A549 (cell line): ENCODE results near the gene MMP14. TPM values are rescaled to one million over a fixed set of nuclear protein-coding genes. Genes with fewer than 3 reads are reported as not detected.

Experiments
- ATAC-seq, 2 experiments: fragments of 200-7000 bp in 1 of 2; fragments of >200 bp in 1 of 2; cut with Nextera tagmentation in 1 of 2; cut with Tn5 transposase in 1 of 2; 3 replicates each; pipeline versions ENCODE4 v1.8.0 to v1.9.1; 2018 to 2020; ENCODE audit warnings: mild to moderate bottlenecking in 1 of 2, moderate library complexity in 1 of 2
- CTCF ChIA-PET: fragments of 300-600 bp; sonication (Branson Sonifier 250); formaldehyde crosslinking; extraction: SDS; loops from one replicate; lab custom pipeline; 2021; ENCODE audit warnings: antibody characterized with exemption, inconsistent platforms; lab: Yijun Ruan, JAX
- POLR2A ChIA-PET: fragments of 350-600 bp; formaldehyde crosslinking; extraction: SDS; loops from one replicate; lab custom pipeline; 2021; ENCODE audit warnings: antibody characterized with exemption, inconsistent platforms; lab: Yijun Ruan, JAX
- DNase-seq, 2 experiments: peaks; one replicate each; pipeline versions ENCODE4 v3.0.0 to v3.0.0-alpha.2; 2011 to 2016; ENCODE audit warnings: low read depth in 1 of 2, low spot score in 1 of 2
- FAIRE-seq: peaks from 2 replicates; lab custom pipeline; 2011; peaks lifted over from hg19 to GRCh38; lab: Jason Lieb, UNC
- H3K27ac ChIP-seq, 2 experiments: fragments of >200 bp; sonication (Bioruptor Twin); formaldehyde crosslinking; 3 replicates each; pipeline ENCODE4 v1.5.1; 2016 to 2017
- H3K4me1 ChIP-seq: fragments of >200 bp; sonication (Bioruptor Twin); formaldehyde crosslinking; 3 replicates; pipeline ENCODE4 v1.6.1; 2016
- H3K4me2 ChIP-seq: fragments of >200 bp; sonication (Bioruptor Twin); formaldehyde crosslinking; 3 replicates; pipeline ENCODE4 v1.6.1; 2016
- H3K4me3 ChIP-seq: fragments of >200 bp; sonication (Bioruptor Twin); formaldehyde crosslinking; 3 replicates; pipeline ENCODE4 v1.5.1; 2016
- H3K9me3 ChIP-seq: fragments of >200 bp; sonication (Bioruptor Twin); formaldehyde crosslinking; 3 replicates; pipeline ENCODE4 v1.6.1; 2016
- CHD4 ChIP-seq: fragments of 200-600 bp; sonication (generic); IDR thresholded peaks from 2 replicates; pipeline ENCODE4 v1.6.1; 2016; ENCODE audit warnings: antibody characterized with exemption, mild to moderate bottlenecking, borderline replicate concordance
- ESRRA ChIP-seq: fragments of 150-350 bp; IDR thresholded peaks from 2 replicates; pipeline ENCODE4 v1.6.1; 2014; ENCODE audit warnings: mild to moderate bottlenecking, low read length, borderline replicate concordance
- ZC3H11A ChIP-seq: fragments of 450-650 bp; IDR thresholded peaks from 2 replicates; pipeline ENCODE4 v1.6.1; 2014; ENCODE audit warnings: antibody characterized with exemption, mild to moderate bottlenecking
- ZNF302 ChIP-seq: fragments of 250-450 bp; sonication (Bioruptor Pico); IDR thresholded peaks from 2 replicates; pipeline ENCODE4 v1.9.0; 2021; ENCODE audit warnings: inconsistent platforms, mild to moderate bottlenecking, moderate library complexity
- WGBS: methylation state at CpG from one replicate; pipeline ENCODE4 v1.1.6; 2017; ENCODE audit errors: missing lambda C conversion rate; 5-methylcytosine and 5-hydroxymethylcytosine counted together
- polyA plus RNA-seq, 4 experiments: library from polyadenylated mRNA; depleted of rRNA in 3 of 4; stranded (reverse); fragments of >200 nt; fragmentation: RNase III in 1 of 4; extraction: RNeasy Plus Mini Kit Qiagen cat#74134 plus additional on column Dnase treatment in 1 of 4; gene quantifications; 2 replicates in 3 of 4; 3 replicates in 1 of 4; pipeline ENCODE4 v1.2.3, GENCODE V29; 2011 to 2017
- small RNA-seq, 6 experiments: library from RNA; depleted of rRNA; stranded (forward); fragments of <200 nt; gene quantifications; one replicate each; pipeline ENCODE3, GENCODE V24; 2012

Gene MMP14
- polyA plus RNA-seq, 2 of the 4 experiments (the other 2 are of a cell fraction) = 1.5 to 1.9 TPM

- CTCF ChIA-PET = interaction anchor here (0.6 to 16.6 kb wide), 10 partner anchors 16 to 342 kb away, joined by 3 to 368 read pairs (median 4); partner anchors contain the start of genes LRP10, OR6J1, PRMT5 and REM2
- POLR2A ChIA-PET = interaction anchor here (1.0 to 1.2 kb wide), 2 partner anchors 11 to 26 kb away, joined by 4 read pairs; partner anchors contain the start of gene LRP10
These were observed 61.0 kb downstream of the MMP14 start for GRCh38 chr14:22897357-22897756.

More at GRCh38 chr14:22897357-22897756, 61.0 kb downstream of the MMP14 start:
- TF ChIP-seq ZNF302 (no peak), ESRRA (no peak), ZC3H11A (no peak), CHD4 (no peak)
- TF ChIP-seq, all 56 proteins: peak for 0
- no peak overlapping the region for H3K4me2 ChIP-seq
- no peak overlapping the region for H3K27ac ChIP-seq
- no peak for FAIRE-seq
- no peak for ATAC-seq
- H3K4me3 ChIP-seq = no peak overlapping the region
- 83% methylated on average over 1 of the region's 1 CpG for WGBS
- peaks cover 17% of the 10 kb centered on the region for H3K4me1 ChIP-seq
- no peak for DNase-seq
- H3K9me3 ChIP-seq = no peaks in the 10 kb centered on the region

Small RNA genes within 50 kb of the gene (small RNA-seq; reads per million reads assigned to genes)
- gene RF00019 = 0 reads per million in 6 experiments

Other genes starting within 250 kb of the MMP14 start
- 458 and 474 TPM in 2 replicates for gene DAD1, start 247.4 kb upstream of the MMP14 start, polyA plus RNA-seq (2011; rRNA removed)
- gene DAD1, start 247.4 kb upstream of the MMP14 start, polyA plus RNA-seq (2017; fragmentation: RNase III; extraction: RNeasy Plus Mini Kit Qiagen cat#74134 plus additional on column Dnase treatment) = 314 to 317 TPM (median 317 TPM) in 3 replicates
- gene ABHD4, start 238.3 kb upstream of the MMP14 start, polyA plus RNA-seq (2011; rRNA removed) = 58.3 and 75.0 TPM in 2 replicates
- 63.4 to 70.7 TPM (median 66.5 TPM) in 3 replicates for gene ABHD4, start 238.3 kb upstream of the MMP14 start, polyA plus RNA-seq (2017; fragmentation: RNase III; extraction: RNeasy Plus Mini Kit Qiagen cat#74134 plus additional on column Dnase treatment)
- not detected in 2 replicates for gene OR6J1, start 192.2 kb upstream of the MMP14 start, polyA plus RNA-seq (2011; rRNA removed)
- not detected in 3 replicates for gene OR6J1, start 192.2 kb upstream of the MMP14 start, polyA plus RNA-seq (2017; fragmentation: RNase III; extraction: RNeasy Plus Mini Kit Qiagen cat#74134 plus additional on column Dnase treatment)
- 199 and 247 TPM in 2 replicates for gene OXA1L, start 69.9 kb upstream of the MMP14 start, polyA plus RNA-seq (2011; rRNA removed)
- 126 to 133 TPM (median 132 TPM) in 3 replicates for gene OXA1L, start 69.9 kb upstream of the MMP14 start, polyA plus RNA-seq (2017; fragmentation: RNase III; extraction: RNeasy Plus Mini Kit Qiagen cat#74134 plus additional on column Dnase treatment)
- 86.8 and 104 TPM in 2 replicates for gene SLC7A7, start 21.1 kb upstream of the MMP14 start, polyA plus RNA-seq (2011; rRNA removed)
- gene SLC7A7, start 21.1 kb upstream of the MMP14 start, polyA plus RNA-seq (2017; fragmentation: RNase III; extraction: RNeasy Plus Mini Kit Qiagen cat#74134 plus additional on column Dnase treatment) = 30.1 to 44.2 TPM (median 39.8 TPM) in 3 replicates
- gene MRPL52, start 6.7 kb upstream of the MMP14 start, polyA plus RNA-seq (2011; rRNA removed) = 113 and 116 TPM in 2 replicates
- gene MRPL52, start 6.7 kb upstream of the MMP14 start, polyA plus RNA-seq (2017; fragmentation: RNase III; extraction: RNeasy Plus Mini Kit Qiagen cat#74134 plus additional on column Dnase treatment) = 172 to 173 TPM (median 172 TPM) in 3 replicates
- gene LRP10, start 35.2 kb downstream of the MMP14 start, polyA plus RNA-seq (2011; rRNA removed) = 74.3 and 99.6 TPM in 2 replicates
- gene LRP10, start 35.2 kb downstream of the MMP14 start, polyA plus RNA-seq (2017; fragmentation: RNase III; extraction: RNeasy Plus Mini Kit Qiagen cat#74134 plus additional on column Dnase treatment) = 45.5 to 62.9 TPM (median 57.2 TPM) in 3 replicates
- 0.29 and 0.31 TPM in 2 replicates for gene REM2, start 46.6 kb downstream of the MMP14 start, polyA plus RNA-seq (2011; rRNA removed)
- gene REM2, start 46.6 kb downstream of the MMP14 start, polyA plus RNA-seq (2017; fragmentation: RNase III; extraction: RNeasy Plus Mini Kit Qiagen cat#74134 plus additional on column Dnase treatment) = 0.23 to 0.46 TPM (median 0.29 TPM) in 3 replicates
- 68.0 and 71.7 TPM in 2 replicates for gene RBM23, start 82.6 kb downstream of the MMP14 start, polyA plus RNA-seq (2011; rRNA removed)
- 64.2 to 66.5 TPM (median 65.8 TPM) in 3 replicates for gene RBM23, start 82.6 kb downstream of the MMP14 start, polyA plus RNA-seq (2017; fragmentation: RNase III; extraction: RNeasy Plus Mini Kit Qiagen cat#74134 plus additional on column Dnase treatment)
- gene PRMT5, start 92.8 kb downstream of the MMP14 start, polyA plus RNA-seq (2011; rRNA removed) = 214 and 299 TPM in 2 replicates
- 185 to 224 TPM (median 188 TPM) in 3 replicates for gene PRMT5, start 92.8 kb downstream of the MMP14 start, polyA plus RNA-seq (2017; fragmentation: RNase III; extraction: RNeasy Plus Mini Kit Qiagen cat#74134 plus additional on column Dnase treatment)
- gene HAUS4, start 120.5 kb downstream of the MMP14 start, polyA plus RNA-seq (2011; rRNA removed) = 69.3 and 76.0 TPM in 2 replicates
- 35.9 to 42.6 TPM (median 37.3 TPM) in 3 replicates for gene HAUS4, start 120.5 kb downstream of the MMP14 start, polyA plus RNA-seq (2017; fragmentation: RNase III; extraction: RNeasy Plus Mini Kit Qiagen cat#74134 plus additional on column Dnase treatment)
- 98.0 and 152 TPM in 2 replicates for gene AJUBA, start 146.0 kb downstream of the MMP14 start, polyA plus RNA-seq (2011; rRNA removed)
- 53.4 to 68.0 TPM (median 59.0 TPM) in 3 replicates for gene AJUBA, start 146.0 kb downstream of the MMP14 start, polyA plus RNA-seq (2017; fragmentation: RNase III; extraction: RNeasy Plus Mini Kit Qiagen cat#74134 plus additional on column Dnase treatment)
- gene C14orf93, start 173.6 kb downstream of the MMP14 start, polyA plus RNA-seq (2011; rRNA removed) = 9.7 and 10.1 TPM in 2 replicates
- 5.6 to 6.8 TPM (median 5.7 TPM) in 3 replicates for gene C14orf93, start 173.6 kb downstream of the MMP14 start, polyA plus RNA-seq (2017; fragmentation: RNase III; extraction: RNeasy Plus Mini Kit Qiagen cat#74134 plus additional on column Dnase treatment)
- gene PSMB5, start 198.3 kb downstream of the MMP14 start, polyA plus RNA-seq (2011; rRNA removed) = 283 and 337 TPM in 2 replicates
- gene PSMB5, start 198.3 kb downstream of the MMP14 start, polyA plus RNA-seq (2017; fragmentation: RNase III; extraction: RNeasy Plus Mini Kit Qiagen cat#74134 plus additional on column Dnase treatment) = 352 to 365 TPM (median 363 TPM) in 3 replicates
- not detected in 2 replicates for gene PSMB11, start 205.6 kb downstream of the MMP14 start, polyA plus RNA-seq (2011; rRNA removed)
- gene PSMB11, start 205.6 kb downstream of the MMP14 start, polyA plus RNA-seq (2017; fragmentation: RNase III; extraction: RNeasy Plus Mini Kit Qiagen cat#74134 plus additional on column Dnase treatment) = not detected in 3 replicates
- 4.8 and 4.9 TPM in 2 replicates for gene CDH24, start 220.9 kb downstream of the MMP14 start, polyA plus RNA-seq (2011; rRNA removed)
- 5.0 to 5.3 TPM (median 5.1 TPM) in 3 replicates for gene CDH24, start 220.9 kb downstream of the MMP14 start, polyA plus RNA-seq (2017; fragmentation: RNase III; extraction: RNeasy Plus Mini Kit Qiagen cat#74134 plus additional on column Dnase treatment)